Fibroblast of skin of right biceps (primary cell): ENCODE results near the gene PPFIA4.
"Not testable (repeated sequence)": the region's sequence is repeated elsewhere in the genome, so short reads cannot be mapped to it uniquely, and the experiment has no call there.

Experiments
- DNase-seq: peaks from one replicate; pipeline ENCODE4 v3.0.0-alpha.2; 2013

Gene PPFIA4

GRCh38 chr1:203026031-203026665 is at the start of gene PPFIA4:
Gene PPFIA4, plus strand, starts transcription at chr1:203026491. Its CDS starts 12,518 bp downstream, at chr1:203039009.
- peak; percentile 88 for DNase-seq

DNA sequence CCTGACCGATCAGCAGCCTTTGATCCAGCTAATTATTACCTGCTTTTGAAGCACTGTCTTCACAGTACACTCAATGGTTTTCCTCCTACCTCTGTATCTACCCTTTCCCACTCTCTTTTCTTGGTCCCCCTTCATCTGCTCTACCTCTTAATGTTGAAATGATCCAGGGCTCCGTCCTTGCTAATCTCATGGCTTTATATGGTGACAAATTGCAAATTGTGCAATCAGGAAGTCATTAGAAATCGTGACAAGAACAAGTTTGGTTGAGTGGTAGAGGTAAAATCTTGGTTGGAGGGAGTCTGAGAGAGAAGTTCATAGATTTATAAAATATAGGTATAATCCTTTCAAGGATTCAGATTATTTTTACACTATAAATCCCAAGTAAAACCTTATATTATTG is 49.7 kb upstream of the PPFIA4 start:
- no peak for DNase-seq

DNA sequence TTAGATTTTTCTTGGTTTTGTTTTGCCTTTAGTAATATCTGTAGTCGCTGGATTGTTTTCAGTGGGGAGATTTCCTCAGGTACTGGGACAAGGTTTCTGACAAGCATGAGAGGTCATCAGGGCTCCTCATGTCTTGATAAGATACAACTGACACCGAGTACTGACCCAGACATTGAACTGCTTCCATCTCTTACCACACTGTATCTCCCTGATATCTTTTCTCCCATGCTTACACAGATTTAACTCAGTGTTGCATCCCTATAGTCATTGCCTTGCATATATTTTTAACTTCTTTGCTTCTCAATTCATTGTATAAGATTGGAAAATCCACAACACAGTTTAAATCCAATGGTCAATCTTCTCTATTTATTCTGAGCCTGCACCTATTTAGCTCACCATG is 46.8 kb upstream of the PPFIA4 start:
- DNase-seq = no peak

DNA sequence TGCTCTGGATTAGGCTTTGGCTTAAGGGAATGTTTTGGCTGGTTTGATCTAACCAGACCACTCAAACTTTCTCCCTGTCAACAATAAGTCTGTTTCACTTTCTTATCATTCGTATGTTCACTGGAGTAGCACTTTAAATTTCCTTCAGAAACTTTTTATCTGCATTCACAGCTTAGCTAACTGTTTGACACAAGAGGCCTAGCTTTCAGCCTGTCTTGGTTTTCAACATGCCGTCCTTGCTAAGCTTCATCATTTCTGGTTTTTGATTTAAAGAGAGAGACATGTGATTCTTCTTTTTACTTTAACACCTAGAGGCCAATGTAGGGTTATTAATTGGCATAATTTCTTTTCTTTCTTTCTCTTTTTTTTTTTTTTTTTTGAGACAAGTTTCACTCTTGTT is 44.4 kb upstream of the PPFIA4 start:
- DNase-seq = no peak

DNA sequence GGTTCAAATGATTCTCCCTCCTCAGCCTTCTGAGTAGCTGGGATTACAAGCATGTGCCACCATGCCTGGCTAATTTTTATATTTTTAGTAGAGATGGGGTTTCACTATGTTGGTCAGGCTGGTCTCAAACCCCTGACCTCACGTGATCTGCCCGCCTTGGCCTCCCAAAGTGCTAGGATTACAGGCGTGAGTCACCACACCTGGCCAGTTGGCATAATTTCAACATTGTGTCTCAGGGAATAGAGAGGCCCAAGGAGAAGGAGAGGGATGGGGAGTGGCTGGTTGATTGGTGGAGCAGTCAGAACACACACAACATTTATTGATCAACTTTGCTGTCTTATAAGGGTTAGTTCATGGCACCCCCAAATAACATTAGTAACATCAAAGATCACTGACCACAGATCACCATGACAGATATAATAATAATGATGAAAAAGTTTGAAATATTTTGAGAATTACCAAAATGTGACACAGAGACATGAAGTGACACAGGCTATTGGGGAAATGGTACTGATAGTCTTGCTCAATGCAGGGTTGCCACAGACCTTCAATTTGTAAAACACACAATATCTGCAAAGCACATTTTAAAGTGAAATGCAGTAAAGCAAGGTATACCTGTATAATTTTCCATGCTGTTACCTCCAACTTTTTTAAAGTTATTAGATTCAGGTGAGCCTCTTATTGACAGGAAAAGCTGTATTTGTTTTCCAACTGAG is 43.4 kb upstream of the PPFIA4 start:
- DNase-seq = no peak

- not testable (repeated sequence) for DNase-seq
Measured at GRCh38 chr1:202986120-202986519, 40.2 kb upstream of the PPFIA4 start.

GRCh38 chr1:202987255-202987654 is 39.0 kb upstream of the PPFIA4 start:
- DNase-seq = no peak

- DNase-seq = no peak
Measured at GRCh38 chr1:202987922-202988583, 38.2 kb upstream of the PPFIA4 start.

- DNase-seq = no peak
Measured at GRCh38 chr1:202989879-202990278, 36.4 kb upstream of the PPFIA4 start.

DNA sequence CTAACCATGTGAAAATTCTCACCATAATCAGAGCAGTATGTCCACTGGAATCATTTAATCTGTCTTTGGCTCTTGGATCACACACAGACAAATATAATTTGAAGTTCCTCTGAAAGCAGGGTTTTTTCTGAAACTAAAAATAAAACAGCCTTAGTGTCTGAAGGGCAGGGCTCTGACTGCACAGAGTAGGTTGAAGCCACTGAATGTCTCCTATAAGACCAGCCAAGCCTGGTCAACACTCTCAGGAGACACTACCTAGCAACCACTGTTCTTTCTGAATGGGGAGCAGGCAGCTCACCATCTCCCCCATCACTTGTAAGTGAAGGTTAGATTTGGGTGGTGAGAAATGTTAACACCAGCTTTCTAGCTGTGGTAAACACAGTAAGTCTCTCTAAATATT is 35.2 kb upstream of the PPFIA4 start:
- DNase-seq = no peak

DNA sequence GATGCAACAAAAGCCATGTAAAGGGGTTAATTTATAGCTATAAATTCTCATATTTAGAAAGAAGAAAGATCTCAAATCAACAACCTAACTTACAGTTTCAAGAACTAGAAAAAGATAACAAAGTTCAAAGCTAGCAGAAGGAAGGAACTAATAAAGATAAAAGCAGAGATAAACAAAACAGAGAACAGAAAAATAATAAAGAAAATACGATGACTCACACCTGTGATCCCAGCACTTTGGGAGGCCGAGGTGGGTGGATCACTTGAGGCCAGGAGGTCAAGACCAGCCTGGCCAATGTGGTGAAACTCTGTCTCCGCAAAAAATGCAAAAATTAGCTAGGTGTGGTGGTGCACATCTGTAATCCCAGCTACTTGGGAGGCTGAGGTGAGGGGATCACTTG is 31.5 kb upstream of the PPFIA4 start:
- no peak for DNase-seq

DNA sequence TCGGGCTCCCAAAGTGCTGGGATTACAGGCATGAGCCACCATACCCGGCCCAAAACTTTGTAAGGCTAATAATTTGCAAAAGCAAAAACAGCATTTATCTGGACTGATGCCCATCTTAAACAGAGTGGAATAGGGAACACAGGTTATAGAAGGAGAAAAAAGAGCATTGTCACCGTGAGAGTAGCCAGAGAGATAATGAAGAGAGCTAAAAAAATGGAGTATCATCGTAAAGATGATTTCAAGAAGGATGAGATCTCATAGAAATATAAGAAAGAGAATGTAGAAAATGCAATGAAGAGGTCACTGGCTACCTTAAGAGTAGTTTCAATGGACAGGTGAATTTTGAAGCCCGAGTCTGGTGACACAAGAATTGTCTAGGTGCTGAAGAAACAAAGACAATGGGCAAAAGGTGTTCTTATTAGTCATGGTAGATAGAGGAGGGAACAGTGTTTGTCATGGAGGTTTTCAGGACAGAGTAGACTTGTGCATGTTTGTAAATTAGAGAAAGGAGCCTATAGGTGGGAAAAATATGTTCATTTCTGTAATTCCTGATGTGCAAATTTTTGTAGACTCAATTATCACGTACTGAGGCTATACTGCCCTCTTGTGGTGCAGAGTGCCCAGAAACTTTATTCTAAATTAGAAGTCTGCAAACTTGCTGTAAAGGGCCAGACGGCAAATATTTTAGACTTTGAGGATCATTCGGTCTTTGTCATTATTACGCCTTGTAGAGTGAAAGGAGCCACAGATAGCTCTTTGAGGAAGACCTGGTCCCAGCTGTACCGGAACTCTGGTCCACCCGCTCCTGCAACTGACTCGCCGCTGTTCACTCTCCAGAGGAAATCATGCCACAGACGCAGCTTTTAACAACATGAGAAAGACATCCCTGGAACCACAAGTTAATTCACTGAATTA is 27.2 kb upstream of the PPFIA4 start:
- peak; percentile 45 for DNase-seq

GRCh38 chr1:203000217-203000944 is 25.9 kb upstream of the PPFIA4 start:
- no peak for DNase-seq

DNA sequence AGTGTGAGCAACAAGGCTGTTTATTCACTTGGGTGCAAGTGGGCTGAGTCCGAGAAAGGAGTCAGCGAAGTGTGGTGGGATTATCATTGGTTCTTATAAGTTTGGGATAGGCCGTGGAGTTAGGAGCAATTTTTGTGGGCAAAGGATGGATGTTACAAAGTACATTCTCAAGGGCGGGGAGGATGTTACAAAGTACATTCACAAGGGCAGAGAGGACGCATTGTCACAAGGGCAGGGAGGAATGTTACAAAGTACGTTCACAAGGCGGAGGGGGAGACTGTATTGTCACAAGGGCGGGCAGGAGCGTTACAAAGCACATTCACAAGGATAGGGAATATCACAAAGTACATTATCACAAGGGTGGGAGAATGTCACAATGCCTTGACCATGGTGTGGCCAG is 24.3 kb upstream of the PPFIA4 start:
- no peak for DNase-seq

GRCh38 chr1:203002951-203003350 is 23.3 kb upstream of the PPFIA4 start:
- DNase-seq = no peak

DNA sequence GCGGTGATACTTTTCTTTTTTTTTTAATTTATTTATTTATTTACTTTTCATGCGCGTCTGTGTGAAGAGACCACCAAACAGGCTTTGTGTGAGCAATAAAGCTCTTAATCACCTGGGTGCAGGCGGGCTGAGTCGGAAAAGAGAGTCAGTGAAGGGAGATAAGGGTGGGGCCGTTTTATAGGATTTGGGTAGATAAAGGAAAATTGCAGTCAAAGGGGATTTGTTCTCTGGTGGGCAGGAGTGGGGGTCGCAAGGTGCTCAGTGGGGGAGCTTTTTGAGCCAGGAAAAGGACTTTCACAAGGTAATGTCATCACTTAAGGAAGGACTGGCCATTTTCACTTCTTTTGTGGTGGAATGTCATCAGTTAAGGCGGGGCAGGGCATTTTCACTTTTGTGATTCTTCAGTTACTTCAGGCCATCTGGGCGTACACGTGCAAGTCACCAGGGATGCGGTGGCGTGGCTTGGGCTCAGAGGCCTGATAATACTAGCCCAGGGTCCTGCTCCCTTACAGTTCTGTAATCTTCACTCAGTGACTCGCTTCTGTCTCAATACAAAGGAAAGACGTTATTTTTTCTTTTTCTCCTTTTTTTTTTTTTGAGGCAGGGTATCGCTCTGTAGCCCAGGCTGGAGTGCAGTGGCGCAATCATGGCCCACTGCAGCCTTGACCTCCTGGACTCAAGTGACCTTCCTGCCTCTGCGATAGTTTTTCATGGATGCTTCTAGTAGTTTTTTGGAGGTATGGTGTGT is 20.7 kb upstream of the PPFIA4 start:
- not testable (repeated sequence) for DNase-seq

DNA sequence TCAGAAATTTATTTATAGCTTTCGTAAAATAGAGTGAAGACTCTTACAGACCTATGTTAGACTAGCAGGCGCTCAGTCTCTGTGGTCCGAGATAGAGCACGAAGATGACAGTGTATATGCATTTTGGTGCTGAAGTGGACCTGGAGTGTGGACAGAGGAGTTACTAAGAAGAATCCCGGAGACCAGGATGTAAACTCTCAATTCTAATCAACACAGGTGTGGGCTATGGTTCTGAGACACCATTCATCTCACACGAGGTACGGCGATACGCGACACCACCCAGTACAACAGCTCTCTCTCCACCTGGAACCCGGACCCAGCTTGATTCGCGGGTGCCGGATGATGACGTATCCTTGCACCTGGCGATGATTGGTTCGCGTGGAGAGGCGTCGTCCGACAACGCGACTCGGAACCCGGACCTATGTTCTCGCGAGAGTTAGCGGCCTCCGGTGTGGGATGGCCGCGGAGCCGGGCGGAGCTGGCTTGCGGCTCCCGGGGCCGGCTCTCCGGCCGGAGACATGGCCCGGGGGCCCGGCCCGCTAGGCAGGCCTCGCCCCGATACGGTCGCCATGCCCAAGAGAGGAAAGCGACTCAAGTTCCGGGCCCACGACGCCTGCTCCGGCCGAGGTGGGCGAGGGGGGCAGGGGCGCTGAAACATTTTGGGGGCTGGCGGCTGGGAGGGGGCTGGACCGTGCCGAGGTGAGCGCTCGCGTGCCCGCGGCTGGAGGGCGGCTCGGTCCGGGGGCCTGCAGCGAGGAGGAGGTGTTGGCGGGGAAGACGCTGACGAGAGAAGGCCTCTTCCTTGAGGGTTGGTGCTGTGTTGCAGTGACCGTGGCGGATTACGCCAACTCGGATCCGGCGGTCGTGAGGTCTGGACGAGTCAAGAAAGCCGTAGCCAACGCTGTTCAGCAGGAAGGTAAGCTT is 19.1 kb upstream of the PPFIA4 start, which contains the start of gene TMEM183A:
TSS of gene TMEM183A (plus strand) at position 427 of the 924 bp plus-strand sequence. CDS start at position 519, 92 bp downstream.
- peak; percentile 98 for DNase-seq

- no peak for DNase-seq
Measured at GRCh38 chr1:203009185-203009584, 17.1 kb upstream of the PPFIA4 start.

GRCh38 chr1:203011582-203011981 is 14.7 kb upstream of the PPFIA4 start:
- DNase-seq = no peak

- no peak for DNase-seq
Measured at GRCh38 chr1:203017061-203017460, 9.2 kb upstream of the PPFIA4 start.
